Lower leg skin (tissue), 4 donors: Measurements from ENCODE around the gene CYP2C8. TPM values are rescaled to one million over a fixed set of nuclear protein-coding genes. Genes with fewer than 3 reads are reported as not detected.
"Not testable (repeated sequence)": the region's sequence is repeated elsewhere in the genome, so short reads cannot be mapped to it uniquely, and the experiment has no call there.

ENCODE experiments used
- DNase-seq, 2 donors: peaks; one replicate each; pipeline ENCODE4 v3.0.0-alpha.2; 2019; ENCODE audit warnings: low spot score in 2 of 2
- H3K4me3 ChIP-seq: fragments of 200-600 bp; sonication (generic); 2 replicates; pipeline ENCODE4 v1.5.1; 2017; ENCODE audit warnings: mild to moderate bottlenecking, low read depth; ENCODE audit not compliant: poor library complexity, severe bottlenecking
- POLR2A ChIP-seq, 2 donors: fragments of 450-650 bp; IDR thresholded peaks; one replicate each; pipeline ENCODE4 v1.6.1; 2016 to 2017; ENCODE audit warnings: antibody characterized with exemption in 2 of 2, mild to moderate bottlenecking in 1 of 2, moderate library complexity in 1 of 2
- WGBS, 2 donors: methylation state at CpG; one replicate each; pipeline ENCODE4 v1.1.5; 2018; 5-methylcytosine and 5-hydroxymethylcytosine counted together
- intact Hi-C: fragments of 100-400 bp; cut with DNase I; formaldehyde crosslinking; loops from one replicate; pipeline ENCODE4 v1.15.0; 2023; ENCODE audit warnings: low total_unique reads
- total RNA-seq, 4 donors: library from RNA; depleted of rRNA; stranded (reverse); fragments of >200 nt; gene quantifications; one replicate each; pipeline ENCODE4 v1.1.0, GENCODE V29; 2016
- TF ChIP-seq, protein P1 (sequence below), 3 donors: fragments of 450-650 bp; IDR thresholded peaks; one replicate each; pipeline ENCODE4 v1.5.1; 2016; ENCODE audit warnings: antibody characterized with exemption in 3 of 3, mild to moderate bottlenecking in 3 of 3, moderate library complexity in 2 of 3

CYP2C8 gene
- total RNA-seq, 4 donors from 2014 or later, result not detected

DNA sequence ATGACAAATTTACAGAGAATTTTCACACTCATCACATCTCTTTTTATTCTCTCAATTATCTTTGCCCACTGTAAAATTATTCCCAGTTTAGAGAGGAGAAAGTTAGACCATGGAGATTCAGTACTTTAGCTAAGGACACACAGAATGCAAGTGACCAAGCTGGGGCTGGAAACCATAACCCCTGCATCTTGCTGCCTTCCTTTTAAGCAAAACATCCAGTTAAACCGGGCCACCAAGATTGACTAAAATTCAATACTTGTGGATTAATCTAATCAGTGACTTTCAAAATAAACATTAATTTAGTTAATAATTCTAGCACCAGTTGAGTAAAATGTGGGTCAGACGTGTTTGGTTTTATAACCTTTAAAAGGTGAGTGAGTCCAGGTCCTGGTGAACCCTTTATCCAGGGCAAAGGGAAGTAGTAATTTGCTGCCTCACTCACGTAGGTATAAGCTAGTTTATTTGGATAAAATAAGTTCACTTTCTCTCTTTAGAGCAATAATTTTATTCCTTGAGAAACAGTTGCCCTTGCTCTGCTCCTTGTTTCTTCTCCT, 1.9 kb upstream of the CYP2C8 start:
- no peak overlapping the region for H3K4me3 ChIP-seq
- intact Hi-C loops, result no loop called here
- 48 to 64% methylated on average over 3 of the region's 3 CpGs for WGBS, 2 donors
- no peak for TF ChIP-seq POLR2A (IDR thresholded peaks at IDR 0.05)
- TF ChIP-seq, protein P1, sequence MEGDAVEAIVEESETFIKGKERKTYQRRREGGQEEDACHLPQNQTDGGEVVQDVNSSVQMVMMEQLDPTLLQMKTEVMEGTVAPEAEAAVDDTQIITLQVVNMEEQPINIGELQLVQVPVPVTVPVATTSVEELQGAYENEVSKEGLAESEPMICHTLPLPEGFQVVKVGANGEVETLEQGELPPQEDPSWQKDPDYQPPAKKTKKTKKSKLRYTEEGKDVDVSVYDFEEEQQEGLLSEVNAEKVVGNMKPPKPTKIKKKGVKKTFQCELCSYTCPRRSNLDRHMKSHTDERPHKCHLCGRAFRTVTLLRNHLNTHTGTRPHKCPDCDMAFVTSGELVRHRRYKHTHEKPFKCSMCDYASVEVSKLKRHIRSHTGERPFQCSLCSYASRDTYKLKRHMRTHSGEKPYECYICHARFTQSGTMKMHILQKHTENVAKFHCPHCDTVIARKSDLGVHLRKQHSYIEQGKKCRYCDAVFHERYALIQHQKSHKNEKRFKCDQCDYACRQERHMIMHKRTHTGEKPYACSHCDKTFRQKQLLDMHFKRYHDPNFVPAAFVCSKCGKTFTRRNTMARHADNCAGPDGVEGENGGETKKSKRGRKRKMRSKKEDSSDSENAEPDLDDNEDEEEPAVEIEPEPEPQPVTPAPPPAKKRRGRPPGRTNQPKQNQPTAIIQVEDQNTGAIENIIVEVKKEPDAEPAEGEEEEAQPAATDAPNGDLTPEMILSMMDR (IDR thresholded peaks at IDR 0.05), result no peak
- DNase-seq, result no peak

DNA sequence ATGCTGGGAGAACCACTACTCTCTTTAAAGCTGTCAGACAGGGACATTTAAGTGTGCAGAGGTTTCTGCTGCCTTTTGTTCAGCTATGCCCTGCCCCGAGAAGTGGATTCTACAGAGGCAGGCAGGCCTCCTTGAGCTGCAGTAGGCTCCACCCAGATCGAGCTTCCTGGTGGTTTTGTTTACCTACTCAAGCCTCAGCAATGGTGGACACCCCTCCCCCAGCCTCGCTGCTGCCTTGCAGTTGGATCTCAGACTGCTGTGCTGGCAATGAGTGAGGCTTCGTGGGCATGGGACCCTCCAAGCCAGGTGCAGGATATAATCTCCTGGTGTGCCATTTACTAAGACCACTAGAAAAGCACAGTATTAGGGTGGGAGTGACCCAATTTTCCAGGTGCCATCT, 5.2 kb downstream of the CYP2C8 start:
- 73 to 89% methylated on average over 4 of the region's 4 CpGs for WGBS, 2 donors
- intact Hi-C loops, result not testable (repeated sequence)

DNA sequence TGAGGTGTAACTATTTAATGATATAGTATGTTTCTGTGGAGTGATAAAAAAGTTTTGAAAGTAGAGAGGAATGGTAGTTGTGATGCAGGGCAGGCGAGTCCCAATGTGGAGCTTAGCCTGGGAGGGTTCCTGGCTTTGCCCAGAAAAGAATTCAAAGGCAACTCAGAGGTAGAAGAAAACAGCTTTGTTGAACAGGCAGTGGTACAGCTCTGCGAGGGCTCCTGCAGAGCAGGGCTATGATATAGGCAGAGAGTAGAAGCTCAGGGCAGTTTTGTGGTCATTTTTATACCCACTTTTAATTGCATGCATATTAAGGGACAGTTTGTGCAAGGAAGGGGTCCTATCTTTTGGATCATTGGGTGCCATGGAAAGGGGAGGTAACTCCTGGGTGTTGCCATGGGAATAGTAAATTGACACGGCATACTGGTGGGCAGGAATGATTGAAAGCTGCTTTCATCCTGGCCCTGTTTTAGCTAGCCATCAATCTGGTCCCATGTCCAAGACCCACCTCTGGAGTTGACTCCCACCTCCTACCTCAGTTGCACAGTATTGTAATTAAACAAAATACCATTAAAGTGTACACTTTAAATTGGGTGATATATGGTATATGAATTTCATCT, 12.4 kb downstream of the CYP2C8 start:
- no peak overlapping the region for H3K4me3 ChIP-seq
- intact Hi-C loops, result no loop called here
- DNase-seq, result no peak
- 72 to 84% methylated on average over 3 of the region's 3 CpGs for WGBS, 2 donors
- TF ChIP-seq, protein P1 (IDR thresholded peaks at IDR 0.05), result no peak
- no peak for TF ChIP-seq POLR2A (IDR thresholded peaks at IDR 0.05)

More for the DNA sequence above, 5.2 kb downstream of the CYP2C8 start:
- not testable (repeated sequence) for H3K4me3 ChIP-seq, DNase-seq

DNA sequence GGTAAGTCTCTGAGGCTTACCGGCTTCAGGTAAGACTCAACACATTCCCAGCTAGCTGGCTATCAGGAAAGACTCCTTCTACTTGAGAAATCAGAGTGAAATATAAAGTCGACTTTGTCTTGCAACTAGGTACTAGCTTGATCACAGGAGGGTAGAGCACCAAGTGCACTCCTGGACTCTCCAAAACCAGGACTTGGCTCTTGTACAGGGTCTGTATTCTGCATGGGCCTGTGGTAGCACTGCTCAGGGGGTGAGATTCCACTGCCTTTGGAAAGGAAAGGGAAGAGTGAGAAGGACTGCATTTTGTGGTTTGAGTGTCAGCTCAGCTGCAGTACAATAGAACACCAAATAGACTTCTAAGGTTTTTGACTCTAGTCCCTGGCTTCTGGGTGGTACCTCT, 19.4 kb downstream of the CYP2C8 start:
- no peak for DNase-seq
- no peak overlapping the region for H3K4me3 ChIP-seq
- WGBS, 2 donors, result 73 to 88% methylated on average over 2 of the region's 2 CpGs
- intact Hi-C loops, result no loop called here
- no peak for TF ChIP-seq POLR2A (IDR thresholded peaks at IDR 0.05)
- TF ChIP-seq, protein P1 (IDR thresholded peaks at IDR 0.05), result no peak

DNA sequence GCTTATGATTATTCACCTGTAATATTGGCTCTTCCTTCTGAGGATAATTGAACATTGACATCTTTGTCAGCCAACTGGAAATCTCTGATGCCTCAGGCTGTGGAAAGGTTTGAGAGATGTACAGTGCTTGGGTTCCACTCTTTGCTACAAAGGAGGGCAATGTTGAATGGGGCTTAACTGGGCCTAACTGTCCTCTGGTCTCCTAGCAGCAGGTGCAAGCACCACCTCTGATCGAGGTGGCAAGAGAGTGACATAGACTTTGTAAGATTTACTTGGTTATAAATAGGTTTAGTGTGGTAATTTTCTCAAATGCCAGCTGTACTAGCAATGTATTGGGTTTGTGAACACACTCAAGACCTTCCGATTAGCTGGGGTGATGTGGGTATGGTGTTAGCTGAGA, 21.1 kb downstream of the CYP2C8 start:
- H3K4me3 ChIP-seq, result no peak overlapping the region
- no peak for DNase-seq
- WGBS, 2 donors, result 77 to 82% methylated on average over 2 of the region's 2 CpGs
- intact Hi-C loops, result no loop called here
- TF ChIP-seq POLR2A (IDR thresholded peaks at IDR 0.05), result no peak
- TF ChIP-seq, protein P1 (IDR thresholded peaks at IDR 0.05), result no peak

DNA sequence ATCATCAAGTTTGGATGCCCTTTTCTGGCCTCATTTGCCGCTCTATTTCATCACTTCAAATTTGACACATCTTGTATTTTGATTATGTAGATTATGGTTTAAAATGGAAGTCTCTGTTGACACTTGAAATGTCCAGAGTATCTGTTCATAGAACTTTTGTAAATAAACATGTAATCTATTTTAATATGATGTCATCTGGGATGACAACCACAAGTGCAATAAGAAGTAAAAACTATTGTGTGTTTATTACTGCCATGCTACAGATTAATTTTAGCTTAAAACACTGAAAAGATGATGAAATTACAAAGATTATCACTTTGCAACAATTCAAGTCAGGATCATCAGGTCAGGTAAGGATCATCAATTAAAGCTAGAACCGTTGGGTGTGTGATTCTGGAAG, 30.0 kb downstream of the CYP2C8 start:
- intact Hi-C loops, result no loop called here
- H3K4me3 ChIP-seq, result no peak overlapping the region
- DNase-seq, result no peak
- 88 to 90% methylated on average over 2 of the region's 2 CpGs for WGBS, 2 donors
- TF ChIP-seq, protein P1 (IDR thresholded peaks at IDR 0.05), result no peak
- no peak for TF ChIP-seq POLR2A (IDR thresholded peaks at IDR 0.05)
